ENCODE results near the gene TENT4A.

DNA sequence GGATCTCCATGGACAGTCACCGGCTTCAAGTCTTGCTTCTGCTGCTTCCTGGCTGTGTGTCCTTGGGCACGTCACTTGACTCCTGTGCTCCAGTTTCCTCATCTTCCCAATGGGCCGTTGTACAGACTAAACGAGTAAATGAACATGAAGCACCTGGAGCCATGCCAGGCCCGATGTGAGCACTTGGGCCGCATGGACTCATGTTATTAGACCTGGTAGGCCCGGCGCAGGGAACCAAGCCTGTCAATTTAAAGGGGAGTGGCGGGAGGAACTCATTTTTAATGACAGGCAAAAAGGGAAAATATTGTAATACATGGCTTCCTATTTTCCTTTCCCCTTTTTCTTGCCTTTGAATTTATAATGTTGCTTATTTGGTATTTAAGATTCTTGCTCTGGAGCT is 47.5 kb downstream of the TENT4A start:
- TF ChIP-seq POLR2A (IDR thresholded peaks at IDR 0.05; ENCODE audit: low read length) = no peak
- no peak for TF ChIP-seq GATA1 (IDR thresholded peaks at IDR 0.05; ENCODE audit: low read depth, low read length)
